Mucosa of gallbladder (tissue), 1 donor: Measurements from ENCODE around the gene MAEA. TPM values are rescaled to one million over a fixed set of nuclear protein-coding genes. Genes with fewer than 3 reads are reported as not detected.
"Not testable (repeated sequence)": the region's sequence is repeated elsewhere in the genome, so short reads cannot be mapped to it uniquely, and the experiment has no call there.

ENCODE experiments used
- DNase-seq: peaks from one replicate; pipeline ENCODE4 v3.0.0-alpha.2; 2020; ENCODE audit warnings: low spot score
- total RNA-seq: library from RNA; stranded (reverse); gene quantifications from one replicate; pipeline ENCODE4 v1.2.1, GENCODE V29; 2021
- donor health status: DM: no; HTN: no; CAD: no.

The MAEA gene
- total RNA-seq, 1 donor from 2014 or later: 78.0 TPM

DNA sequence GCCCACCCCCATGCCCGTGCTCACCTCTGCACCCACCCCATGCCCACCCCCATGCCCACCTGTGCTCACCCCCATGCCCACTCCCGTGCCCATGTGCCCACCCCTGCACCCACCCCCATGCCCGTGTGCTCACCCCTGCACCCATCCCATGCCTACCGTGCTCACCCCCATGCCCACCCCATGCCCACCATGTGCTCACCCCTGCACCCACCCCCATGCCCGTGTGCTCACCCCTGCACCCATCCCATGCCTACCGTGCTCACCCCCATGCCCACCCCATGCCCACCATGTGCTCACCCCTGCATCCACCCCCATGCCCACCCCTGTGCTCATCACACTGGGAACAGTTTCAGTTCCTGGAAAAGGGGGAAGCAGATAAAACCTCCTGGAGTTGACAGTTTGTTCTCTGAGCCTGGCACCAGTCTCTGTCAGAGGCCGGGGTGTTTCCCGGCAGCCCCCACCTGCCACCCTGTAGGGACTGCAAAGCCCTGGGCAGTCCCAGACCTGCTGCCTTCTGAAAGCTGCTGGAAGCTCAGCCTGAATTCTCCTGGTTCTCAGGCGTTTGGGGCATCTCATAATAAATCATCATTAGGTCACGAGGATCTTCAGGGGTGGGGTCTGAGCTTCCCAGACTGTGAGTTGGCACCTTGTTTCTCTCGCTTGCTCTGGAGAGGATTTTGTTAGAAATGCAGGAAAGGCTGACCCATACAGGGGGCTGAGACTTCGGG lies 44.3 kb downstream of the MAEA start:
- DNase-seq: not testable (repeated sequence)

DNA sequence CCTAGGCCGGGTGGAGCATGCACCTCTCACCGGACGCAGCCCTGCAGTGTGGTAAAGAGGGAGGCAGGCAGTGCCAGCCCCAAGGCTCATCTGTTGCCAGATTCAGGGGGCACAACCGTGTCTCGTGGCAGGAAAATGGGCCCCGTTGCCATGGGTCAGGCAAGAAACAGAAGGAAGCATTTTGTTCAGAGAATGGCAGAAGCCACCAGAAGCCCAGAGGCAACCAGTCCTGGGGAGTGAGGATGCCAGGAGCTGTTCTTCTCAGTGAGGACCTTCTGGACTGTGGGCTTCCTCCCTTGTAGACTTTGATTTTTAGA lies 44.8 kb downstream of the MAEA start:
- no peak for DNase-seq

DNA sequence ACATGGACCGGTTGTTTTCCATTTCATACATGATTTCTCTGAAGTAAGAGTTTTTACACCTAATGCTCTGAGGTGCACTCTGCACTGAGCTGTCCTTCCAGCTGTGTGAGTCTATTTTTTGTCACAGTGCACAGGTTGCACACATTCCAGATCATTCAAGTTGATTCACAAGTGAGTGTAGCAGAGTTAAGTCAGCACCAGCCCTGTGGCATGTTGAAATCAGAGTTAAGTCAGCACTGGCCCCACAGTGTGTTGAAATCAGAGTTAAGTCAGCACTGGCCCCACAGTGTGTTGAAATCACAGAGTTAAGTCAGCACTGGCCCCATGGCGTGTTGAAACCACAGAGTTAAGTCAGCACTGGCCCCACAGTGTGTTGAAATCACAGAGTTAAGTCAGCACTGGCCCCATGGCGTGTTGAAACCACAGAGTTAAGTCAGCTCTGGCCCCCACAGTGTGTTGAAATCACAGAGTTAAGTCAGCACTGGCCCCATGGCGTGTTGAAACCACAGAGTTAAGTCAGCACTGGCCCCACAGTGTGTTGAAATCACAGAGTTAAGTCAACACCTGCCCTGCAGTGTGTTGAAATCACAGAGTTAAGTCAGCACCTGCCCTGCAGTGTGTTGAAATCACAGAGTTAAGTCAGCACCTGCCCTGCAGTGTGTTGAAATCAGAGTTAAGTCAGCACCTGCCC lies 45.6 kb downstream of the MAEA start:
- not testable (repeated sequence) for DNase-seq

DNA sequence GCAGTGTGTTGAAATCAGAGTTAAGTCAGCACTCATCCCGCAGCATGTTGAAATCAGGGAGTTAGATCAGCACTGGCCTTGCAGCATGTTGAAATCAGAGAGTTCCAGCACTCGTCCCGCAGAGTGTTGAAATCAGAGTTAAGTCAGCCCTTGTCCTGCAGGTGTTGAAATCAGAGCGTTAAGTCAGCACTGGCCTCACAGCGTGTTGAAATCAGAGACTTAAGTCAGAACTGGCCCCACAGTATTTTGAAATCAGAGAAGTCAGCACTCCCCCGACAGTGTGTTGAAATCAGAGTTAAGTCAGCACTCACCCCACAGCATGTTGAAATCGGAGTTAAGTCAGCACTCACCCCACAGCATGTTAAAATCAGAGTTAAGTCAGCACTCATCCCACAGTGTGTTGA lies 46.4 kb downstream of the MAEA start:
- no peak for DNase-seq

DNA sequence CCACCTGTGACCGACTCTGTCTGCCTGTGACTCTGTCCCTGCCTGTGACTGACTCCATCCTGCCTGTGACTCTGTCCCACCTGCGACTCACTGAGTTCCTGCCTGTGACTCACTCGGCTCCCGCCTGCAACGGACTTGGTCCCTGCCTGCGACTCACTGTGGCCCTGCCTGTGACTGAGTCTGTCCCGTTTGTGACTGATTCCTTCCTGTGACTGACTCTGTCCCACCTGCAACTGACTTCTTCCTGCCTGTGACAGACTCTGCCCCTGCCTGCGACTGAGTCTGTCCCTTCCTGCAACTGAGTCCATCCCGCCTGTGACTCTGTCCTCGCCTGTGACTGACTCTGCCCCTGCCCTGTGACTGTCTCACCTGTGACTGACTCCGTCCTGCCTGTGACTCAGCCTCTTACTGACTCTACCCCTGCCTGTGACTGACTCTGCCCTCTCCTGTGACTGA lies 47.7 kb downstream of the MAEA start:
- DNase-seq: peak; percentile 34

DNA sequence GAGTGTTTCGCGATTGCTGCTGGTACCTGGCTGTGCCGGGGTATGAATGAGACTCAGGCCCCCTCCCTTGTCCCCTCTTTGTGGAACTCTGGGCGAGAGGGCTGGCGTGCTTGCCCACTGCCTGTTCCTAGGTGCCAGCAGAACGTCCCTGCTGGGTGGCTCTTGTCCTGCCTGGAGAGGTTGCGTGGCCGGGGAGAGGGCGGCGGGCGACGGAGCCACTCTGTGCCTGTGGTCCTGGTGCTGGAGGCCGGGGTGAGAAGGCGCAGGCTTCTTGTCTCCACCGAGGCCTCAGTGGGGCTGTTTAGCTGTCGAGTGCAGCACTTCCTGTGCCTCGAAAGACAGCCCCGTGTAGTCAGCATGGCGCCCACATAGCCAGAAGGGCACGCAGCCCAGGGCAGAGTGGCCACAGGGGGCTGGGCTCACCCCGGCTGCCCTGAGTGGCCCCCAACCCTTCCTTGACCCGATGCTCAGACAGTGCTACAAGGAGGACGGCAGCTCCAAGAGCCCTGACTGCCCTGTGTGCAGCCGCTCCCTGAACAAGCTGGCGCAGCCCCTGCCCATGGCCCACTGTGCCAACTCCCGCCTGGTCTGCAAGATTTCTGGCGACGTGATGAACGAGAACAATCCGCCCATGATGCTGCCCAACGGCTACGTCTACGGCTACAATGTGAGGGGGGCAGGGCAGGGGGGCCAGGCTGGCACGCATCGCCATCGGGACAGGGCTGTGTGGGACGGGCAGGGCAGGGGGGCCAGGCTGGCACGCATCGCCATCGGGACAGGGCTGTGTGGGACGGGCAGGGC lies 48.5 kb downstream of the MAEA start:
- DNase-seq: no peak

DNA sequence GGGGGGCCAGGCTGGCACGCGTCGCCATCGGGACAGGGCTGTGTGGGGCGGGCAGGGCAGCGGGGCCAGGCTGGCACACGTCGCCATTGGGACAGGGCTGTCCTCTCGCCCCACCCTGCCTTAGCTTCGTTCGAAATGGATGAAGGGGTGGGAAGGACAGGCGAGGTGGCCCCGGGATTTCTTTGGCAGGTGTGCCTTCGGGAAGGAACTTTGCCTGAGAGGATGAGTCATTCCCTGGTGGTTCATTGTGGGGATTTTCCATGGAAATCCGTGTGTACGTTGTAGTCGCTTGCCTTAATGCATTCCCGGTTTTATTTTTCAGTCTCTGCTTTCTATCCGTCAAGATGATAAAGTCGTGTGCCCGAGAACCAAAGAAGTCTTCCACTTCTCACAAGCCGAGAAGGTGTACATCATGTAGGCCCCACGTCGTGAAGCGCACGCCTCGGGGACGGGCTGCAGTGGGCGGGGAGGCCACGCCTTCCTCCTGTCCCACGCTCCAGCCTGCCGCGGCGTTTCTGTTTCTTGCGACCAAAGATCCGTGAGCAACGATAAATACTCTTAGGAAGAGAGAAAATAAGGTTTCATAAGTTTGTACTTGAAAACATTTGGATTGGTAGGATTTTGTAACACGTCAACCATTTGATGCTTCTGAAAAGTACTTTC lies 49.2 kb downstream of the MAEA start:
- DNase-seq: no peak

DNA sequence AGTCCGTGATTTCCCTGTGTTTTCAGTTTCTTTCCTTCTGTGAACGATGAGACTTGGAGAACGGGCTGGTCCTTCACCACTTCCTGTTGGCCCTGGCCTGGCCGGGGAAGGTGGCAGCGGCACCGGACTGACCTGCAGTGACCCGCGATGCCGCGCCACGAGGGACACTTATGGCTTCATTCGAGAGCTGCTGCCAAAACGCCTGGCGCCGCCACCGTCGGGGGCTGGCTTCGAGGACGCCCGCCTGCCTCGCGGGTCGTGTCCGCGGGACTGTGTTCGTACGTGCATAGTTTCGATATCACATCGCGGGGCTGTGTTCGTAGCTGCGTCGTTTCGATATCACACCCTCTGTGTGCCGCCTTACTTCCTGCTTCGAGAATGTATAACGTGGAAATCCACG lies 49.8 kb downstream of the MAEA start:
- no peak for DNase-seq

DNA sequence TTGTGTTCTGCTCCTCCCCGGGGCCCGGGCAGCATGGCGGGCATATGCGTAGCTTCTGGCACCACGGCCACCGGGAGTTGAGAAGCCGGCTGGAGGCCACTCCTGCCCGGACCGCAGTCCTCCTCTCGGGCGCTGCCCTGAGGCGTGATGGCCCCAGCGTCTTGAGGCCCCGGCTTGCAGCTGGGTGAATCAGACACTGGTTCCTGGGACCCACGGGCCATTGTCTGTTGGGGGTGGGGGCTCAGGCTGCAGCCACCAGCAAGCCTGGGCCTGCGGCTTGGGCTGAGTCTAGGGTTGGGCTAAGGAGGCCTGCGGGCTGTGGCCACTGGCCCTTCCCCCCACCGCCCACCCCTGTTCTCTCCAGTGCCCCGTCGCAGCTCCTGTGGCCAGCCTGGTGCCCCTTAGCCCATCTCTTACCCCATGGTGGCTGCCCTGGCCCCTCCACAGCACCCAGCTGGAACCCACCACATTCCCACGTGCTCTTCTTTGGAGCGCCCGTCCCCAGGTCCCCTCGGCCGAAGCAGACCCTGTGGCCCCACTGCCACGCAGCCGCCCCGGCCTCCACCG lies 50.6 kb downstream of the MAEA start:
- DNase-seq: no peak

DNA sequence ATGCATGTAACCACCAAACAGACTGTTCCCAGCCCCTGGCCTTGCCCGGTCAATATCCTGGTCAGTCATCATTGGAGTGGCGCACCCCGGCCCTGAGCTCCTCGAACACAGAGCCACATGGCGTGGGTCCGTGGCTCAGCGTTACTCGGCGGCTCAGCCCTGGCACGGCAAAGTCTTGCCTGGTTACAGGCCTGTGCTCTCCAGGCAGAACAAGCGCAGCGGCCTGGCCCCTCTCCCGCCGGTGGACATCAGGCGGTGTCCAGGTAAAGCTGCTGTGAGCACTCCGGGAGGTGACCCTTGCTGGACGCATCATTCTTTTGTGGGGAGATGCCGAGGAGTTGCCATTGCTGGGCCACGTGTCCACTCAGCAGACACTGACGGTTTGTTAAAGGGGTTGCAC lies 51.2 kb downstream of the MAEA start:
- DNase-seq: no peak

DNA sequence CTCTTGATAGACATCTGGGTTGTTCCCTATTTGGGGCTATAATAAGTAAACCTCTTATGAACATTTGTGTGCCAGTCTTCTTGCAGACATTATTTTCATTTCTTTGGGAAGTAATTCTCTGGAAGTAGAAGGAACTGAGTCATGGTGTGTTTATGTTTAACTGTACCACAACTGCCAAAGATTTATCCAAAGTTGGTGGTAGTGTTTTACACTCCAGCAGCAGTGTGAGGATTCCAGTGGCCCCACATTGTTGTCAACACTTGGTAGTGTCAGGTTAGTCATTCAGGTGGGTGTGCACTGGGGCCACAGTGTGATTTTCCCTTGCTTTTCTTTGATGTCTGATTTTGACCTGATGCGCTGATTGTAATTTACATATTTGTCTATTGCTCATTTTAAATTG lies 52.3 kb downstream of the MAEA start:
- no peak for DNase-seq

DNA sequence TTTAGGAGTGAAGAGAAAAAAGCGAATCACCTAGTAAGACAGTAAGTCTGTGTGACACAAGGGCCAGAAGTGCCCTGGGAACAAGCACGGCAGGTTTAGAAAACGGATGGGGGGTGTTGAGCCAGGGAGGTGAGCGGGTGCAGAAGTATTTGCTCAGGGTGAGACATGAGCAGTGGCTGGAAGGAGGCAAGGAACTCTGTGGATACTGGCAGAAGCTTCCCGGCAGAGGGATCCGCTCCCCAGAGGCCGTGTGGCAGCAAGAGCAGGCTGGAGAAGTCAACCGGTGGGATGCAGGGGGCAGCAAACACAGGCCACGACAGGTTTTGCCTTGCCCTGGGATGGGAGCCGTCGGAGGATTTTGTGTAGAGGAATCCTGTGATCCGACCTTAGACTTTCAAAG lies 55.0 kb downstream of the MAEA start:
- DNase-seq: no peak

DNA sequence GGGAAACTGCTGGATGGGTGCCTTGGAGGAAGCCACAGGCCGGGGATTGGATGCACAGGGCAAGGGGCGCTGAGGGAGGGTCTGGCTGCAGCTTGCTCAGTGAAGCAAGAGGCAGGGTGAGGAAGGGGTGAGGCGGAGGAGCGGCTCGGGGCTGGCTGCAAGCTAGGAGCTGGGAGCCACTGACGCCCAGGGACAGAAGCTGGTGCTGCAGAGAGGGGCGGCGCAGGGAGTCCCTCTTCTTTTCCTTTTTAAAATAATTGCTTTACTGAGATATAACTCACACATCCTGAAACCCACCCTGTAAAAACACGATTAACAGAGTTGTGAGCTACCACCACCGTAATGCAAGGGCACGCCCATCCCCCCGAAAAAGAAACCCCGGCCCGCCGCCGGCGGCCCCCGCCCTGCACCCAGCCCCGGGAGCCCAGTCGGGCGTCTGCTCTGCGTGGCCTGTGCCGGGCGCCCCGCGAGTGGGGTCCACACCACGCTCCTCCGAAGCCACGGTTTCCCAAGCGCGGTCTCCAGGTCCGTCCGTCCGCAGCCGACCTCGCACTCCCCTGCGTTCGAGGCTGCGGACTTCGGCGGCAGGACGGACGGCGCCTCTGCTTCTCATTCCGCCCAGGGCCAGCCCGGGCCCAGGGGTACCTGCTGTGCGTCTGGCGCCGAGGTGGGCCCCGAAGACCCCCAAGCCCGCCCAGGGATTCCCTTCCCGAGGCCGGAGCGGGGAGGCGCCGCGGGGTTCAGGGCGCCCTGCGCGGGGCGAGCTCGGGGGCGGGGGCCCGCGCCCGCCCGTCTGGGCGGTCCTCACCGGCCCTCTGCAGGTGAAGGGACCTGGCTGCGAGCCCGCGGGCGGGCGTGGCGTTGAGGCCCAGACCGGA lies 56.5 kb downstream of the MAEA start:
- DNase-seq: peak; percentile 30

DNA sequence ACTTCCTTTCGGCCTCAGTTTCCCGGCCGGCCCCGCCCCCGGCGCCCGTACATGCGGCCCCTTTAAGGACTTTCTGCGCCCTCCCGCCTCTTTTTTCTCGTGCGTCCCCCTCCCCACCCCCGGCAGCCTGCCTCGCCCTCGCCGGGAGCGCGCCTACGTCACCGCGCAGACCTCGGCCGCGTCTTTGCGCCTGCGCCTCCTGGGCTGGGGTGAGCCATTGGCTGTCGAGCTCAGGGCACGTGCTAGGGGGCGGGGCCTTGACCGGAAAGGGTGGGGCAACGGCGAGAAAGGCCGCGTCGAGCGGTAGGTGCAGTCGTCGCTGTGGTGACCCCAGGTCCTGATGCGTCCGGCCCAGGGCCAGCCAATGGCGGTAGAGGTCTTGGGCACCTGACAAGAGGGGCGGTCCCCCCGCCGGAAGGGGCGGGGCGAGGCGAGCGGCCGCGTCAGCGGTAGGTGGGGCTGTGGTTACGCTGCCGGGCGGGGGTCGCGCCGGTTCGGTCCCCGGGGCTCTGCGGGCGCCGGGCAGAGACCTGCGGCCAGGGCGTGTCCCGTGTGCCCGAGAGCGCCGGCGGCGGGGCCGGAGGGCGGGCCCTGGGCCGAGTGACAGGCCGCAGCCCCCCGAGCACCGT lies 57.2 kb downstream of the MAEA start, which contains the start of gene UVSSA:
UVSSA (plus strand) TSS at position 428 of the 629 bp plus-strand sequence. CDS start 884 bp downstream, outside the sequence.
- peak; percentile 100 for DNase-seq

DNA sequence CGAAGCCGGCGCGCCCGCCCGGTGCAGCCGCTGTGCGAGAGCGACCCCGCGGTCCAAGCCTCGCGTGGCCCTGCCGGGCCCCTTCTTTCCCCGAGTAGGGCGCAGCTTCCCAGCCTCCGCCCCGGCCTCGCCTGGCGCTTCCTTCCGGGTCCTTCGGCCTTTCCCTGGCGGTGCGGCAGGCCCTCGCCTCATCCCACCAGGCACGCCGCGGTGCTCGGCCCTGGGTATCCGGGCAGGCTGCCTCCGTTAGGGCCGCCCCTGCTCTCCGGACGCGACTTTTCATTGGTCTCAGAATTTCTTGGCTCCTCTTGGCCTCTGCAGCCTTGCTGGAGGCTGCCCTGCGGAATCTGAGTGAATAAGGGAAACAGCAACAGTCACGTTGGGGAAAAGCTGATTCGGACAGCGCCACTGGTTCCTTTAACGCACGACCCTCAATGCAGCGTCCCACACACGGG lies 57.7 kb downstream of the MAEA start:
- peak; percentile 71 for DNase-seq

DNA sequence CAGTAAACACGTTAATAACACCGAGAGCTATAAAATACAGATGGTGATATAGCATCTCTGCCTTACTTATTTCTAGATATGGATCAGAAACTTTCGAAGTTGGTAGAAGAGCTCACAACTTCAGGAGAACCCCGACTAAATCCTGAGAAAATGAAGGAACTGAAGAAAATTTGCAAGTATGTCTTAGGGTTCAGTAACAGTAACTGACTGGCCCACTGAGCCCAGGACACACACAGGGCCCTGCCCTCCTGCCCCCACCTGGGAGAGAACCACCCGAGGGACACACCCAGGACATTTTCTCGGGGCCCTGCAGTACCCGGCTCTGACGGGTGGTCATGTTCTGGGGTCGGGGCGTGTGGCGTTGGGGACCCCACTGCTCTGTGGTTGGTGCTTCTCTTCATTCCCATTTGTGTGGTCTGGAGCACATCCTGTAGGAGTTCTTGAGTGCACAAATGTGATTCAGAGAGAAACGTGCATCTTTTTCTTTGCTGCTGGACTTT lies 58.4 kb downstream of the MAEA start:
- no peak for DNase-seq

DNA sequence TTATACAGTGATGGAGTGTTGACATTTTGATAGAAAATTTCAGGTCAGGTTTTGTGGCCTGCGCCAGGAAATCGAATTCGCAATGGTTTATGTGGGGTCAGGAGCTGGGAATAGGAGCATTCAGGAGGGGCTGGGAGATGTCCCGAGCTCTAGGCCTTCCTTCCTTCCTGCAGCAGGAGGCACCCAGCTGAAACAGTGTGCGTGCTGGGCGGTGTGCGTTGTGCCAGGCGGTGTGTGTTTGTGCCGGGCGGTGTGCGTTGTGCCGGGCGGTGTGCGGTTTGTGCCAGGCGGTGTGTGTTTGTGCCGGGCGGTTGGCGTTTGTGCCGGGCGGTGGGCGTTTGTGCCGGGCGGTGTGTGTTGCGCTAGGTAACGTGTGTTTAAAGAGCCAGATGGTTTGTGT lies 59.1 kb downstream of the MAEA start:
- no peak for DNase-seq

DNA sequence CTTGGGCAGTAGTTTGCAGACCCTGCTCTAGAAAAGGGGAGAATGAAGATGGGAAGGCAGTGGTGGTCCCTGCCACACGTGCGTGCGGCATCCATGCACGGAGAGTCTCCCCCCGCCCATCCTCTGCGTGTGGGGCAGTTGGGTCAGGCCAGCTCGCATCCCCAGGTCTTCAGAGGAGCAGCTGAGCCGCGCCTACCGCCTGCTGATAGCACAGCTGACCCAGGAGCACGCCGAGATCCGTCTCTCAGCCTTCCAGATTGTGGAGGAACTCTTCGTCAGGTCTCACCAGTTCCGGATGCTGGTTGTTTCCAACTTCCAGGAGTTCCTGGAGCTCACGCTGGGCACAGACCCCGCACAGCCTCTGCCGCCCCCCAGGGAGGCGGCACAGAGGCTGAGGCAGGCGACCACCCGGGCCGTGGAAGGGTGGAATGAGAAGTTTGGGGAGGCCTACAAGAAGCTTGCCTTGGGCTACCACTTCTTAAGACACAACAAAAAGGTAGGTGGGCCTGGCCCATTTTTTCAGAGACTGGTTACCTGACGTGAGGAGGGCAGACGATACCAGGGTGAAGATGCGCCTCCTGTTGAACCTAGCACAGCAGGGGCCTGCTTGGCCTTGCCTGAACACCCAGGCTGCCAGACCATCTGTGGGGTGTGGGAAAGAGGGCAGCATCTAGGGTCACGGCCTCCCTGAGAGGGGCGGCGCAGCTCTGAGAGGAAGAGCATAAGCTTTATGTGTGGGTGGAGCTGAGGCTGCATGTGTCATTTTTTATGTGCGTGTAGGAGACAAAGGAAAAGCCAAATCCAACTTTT lies 59.9 kb downstream of the MAEA start:
- no peak for DNase-seq

DNA sequence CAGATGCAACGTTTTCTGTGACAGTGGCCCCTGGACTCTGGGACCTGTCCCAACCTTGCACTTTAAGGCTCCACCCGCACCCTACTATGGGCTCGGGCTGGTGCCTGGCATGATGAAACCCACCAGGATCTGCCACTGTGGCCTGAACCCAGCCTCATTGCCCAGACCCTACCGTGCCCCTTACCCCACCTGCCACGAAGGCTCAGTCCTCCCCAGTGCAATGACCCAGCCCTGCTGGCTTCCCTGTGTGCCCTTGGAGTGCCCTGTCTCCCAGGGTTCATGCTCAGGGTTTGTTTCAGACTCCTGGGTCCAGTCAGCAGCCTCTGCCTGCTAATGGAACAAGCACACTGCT lies 60.5 kb downstream of the MAEA start:
- no peak for DNase-seq
